Eye (tissue), 1 donor: Measurements from ENCODE around the gene TCIRG1.
"Not testable (repeated sequence)": the region's sequence is repeated elsewhere in the genome, so short reads cannot be mapped to it uniquely, and the experiment has no call there.

Experiments used
- DNase-seq: peaks from one replicate; pipeline ENCODE4 v3.0.0-alpha.2; 2015

Gene TCIRG1, protein sequence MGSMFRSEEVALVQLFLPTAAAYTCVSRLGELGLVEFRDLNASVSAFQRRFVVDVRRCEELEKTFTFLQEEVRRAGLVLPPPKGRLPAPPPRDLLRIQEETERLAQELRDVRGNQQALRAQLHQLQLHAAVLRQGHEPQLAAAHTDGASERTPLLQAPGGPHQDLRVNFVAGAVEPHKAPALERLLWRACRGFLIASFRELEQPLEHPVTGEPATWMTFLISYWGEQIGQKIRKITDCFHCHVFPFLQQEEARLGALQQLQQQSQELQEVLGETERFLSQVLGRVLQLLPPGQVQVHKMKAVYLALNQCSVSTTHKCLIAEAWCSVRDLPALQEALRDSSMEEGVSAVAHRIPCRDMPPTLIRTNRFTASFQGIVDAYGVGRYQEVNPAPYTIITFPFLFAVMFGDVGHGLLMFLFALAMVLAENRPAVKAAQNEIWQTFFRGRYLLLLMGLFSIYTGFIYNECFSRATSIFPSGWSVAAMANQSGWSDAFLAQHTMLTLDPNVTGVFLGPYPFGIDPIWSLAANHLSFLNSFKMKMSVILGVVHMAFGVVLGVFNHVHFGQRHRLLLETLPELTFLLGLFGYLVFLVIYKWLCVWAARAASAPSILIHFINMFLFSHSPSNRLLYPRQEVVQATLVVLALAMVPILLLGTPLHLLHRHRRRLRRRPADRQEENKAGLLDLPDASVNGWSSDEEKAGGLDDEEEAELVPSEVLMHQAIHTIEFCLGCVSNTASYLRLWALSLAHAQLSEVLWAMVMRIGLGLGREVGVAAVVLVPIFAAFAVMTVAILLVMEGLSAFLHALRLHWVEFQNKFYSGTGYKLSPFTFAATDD

DNA sequence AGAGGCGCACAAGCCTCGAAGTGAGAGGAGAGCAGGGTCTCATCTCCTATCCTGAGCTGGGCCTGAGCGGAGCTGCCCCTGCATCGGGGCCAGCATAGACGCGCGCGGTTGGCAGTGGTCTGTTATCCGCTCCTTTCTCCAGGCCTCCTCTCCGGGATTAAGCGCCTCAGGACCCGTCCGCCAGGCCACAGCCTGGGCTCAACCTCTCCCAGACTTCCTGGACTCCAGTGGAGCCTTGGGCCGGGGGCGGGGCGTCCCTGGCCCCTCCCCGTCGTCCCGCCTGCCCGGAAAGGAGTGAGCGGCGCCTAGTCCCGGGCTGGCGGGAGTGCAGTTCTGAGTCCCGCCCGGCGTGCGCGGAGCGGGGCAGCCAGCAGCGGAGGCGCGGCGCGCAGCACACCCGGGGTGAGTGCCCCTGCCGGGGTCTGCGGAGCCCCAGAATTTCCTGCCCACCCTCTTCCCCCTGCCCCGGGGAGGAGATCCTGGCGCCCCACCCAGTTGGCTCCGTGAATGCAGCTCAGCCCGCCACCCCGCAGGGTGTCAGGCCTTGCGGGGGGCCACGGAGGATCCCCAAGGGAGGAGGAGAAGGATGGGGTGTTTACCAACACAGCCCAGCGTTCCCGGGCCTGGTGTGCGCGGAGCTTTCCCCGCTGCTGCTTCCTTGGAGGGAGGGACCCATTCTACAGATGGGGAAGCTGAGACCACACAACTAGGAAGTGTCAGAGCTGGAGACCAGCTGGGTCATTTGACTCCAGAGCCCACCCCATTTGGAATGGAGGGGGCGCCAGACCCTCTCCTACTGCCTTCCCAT lies at the start of gene TCIRG1:
Gene TCIRG1 (plus strand): TSS at position 308 of the 808 bp plus-strand sequence. CDS start 2,247 bp downstream, outside the sequence.
- peak; percentile 63 for DNase-seq

DNA sequence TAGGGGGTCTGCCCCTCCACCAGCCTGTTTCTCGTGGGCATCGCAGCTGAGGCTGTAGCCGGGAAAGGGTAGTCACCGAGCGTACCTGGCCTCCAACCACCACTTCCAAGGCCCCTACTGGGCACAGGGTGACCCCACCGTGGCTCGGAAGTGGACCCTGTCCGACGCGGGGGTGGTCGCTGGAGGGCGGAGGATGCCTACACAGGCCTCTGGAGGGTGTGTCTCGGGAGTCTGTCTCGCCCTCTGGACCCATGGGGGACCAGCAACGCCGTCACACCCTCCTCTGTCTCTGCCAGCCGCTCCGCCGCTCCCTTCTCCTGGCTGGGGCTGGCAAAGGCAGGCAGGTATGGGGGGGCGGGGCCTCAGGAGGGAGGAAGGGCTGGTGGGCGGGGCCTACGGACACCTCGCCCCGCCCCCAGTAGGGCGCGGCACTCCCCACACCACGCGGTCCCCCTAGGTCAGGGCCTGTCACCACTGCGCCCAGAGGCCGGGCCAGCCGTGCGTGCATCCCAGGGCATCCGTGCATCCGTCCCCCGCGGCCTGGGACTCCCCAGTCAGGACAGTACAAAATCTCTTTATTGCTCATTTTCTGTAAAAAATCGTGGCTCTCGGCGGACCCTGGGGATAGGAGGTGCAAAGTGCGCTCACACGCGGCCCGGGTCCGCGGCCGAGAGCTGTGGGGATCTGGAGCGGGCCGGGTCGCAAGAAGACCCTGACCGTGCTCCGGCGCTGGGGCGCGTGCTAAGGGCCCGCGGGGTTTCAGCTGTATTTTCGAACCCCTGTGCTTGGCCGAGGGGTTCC lies 48.1 kb upstream of the TCIRG1 start:
- DNase-seq: peak; percentile 38

DNA sequence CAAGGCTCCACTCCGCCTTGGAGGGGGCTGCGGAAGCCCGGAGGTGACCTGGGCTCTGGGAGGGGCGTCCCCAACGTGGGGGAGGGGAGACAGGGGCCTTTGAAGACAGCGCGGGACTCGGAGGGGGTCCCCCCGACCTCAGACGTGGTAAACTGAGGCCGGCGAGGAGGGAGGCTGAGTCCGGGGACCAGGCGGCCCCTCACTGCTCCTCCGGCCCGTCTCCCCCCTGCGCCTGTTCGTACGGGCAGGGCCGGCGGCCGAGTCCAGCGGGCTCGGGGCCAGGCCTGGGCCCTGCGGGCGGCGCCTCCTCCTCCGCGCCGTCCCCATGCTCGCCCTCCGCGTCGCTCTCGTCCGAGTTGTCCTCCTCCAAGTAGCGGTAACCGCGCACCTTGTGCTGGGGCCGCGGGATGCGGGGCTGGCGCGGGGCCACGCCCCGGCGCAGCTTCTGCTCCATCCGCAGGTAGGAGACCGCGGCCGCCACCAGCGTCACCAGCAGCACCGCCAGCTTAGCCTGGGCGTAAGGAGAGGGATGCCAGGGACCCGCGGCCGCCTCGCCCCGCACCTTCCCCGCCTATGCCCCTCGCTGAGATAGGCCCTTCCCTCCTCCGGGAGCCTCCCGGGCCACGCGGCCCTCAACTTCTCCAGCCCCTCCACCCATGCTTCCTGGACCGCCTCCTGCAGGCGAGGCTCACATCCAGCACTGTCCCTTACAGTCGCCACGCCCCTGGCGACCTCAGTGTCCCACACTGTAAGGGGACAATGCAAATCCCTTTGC lies 47.3 kb upstream of the TCIRG1 start:
- not testable (repeated sequence) for DNase-seq

DNA sequence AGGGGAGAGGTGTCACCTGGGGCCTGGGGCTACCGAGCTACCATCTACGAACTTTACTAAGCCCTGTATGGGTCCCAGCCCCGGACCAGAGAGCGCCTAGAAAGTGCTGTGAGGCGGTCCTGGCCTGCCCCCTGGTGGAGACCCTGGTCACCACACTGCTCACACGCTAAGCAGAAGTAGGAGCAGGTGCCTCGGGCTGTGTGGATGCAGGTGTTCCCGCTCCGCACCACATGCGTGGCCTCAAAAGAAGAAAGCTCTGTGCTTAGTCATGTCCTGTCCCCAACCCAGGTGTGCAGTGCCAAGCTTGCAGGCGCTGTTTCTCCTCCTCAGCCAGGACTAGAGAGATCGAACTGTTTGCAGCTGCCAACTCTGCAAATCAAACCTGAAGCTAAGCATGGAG lies 45.0 kb upstream of the TCIRG1 start:
- not testable (repeated sequence) for DNase-seq

DNA sequence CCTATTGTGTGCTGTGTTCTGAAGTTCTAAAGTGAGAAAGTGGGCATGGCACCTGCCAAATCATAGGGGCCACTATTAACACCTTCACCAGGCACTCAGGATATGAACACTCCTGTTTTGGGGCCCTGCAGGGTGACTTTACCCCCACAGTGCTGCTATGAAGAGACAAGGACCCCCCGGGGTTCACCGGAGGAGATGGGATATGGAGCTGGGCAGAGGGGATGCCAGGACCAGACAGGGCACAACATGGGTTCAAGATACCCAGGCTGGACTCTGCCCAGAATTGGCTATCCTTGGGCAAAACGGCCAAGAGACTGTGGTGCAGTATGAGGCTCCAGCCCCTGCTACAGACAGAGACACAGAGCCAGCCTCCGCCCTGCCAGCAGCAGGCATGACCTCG lies 44.4 kb upstream of the TCIRG1 start:
- DNase-seq: not testable (repeated sequence)

DNA sequence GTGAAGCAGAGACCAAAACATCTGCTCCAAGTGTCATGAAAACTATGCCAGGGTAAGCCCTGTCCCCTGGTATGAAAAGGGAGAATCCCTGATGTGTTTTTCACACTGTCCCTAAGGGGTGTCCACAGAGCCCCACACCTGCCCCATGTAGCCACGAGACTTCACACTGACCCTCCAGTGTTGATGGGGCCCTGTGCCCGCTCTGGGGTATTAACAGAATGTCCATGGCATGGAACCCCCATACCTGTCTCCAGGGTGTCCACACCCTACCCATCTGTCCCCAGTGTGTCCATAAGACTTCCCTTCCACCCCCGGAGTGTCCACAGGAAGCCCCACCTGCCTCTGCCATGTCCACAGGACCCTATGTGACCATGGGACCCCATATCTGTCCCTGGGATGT lies 43.7 kb upstream of the TCIRG1 start:
- DNase-seq: not testable (repeated sequence)

DNA sequence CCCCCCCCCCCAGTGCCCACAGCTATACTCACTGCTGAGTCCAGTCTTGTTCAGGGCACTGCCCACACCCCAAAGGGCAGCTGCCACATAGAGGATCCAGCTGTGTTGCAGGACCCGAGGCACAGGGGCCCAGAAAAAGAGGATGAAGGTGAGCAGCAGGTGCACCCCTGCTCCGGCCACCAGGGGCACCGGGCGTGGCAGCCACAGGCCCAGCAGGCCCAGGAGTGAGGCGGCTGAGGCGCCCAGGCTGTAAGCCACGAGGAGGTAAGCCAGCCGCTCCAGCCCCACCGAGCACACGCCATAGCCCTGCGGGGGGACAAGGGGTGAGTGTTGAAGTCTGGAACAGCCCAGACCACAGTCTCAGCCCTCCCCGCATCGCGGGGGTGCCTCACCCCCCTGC lies 43.2 kb upstream of the TCIRG1 start:
- DNase-seq: not testable (repeated sequence)

DNA sequence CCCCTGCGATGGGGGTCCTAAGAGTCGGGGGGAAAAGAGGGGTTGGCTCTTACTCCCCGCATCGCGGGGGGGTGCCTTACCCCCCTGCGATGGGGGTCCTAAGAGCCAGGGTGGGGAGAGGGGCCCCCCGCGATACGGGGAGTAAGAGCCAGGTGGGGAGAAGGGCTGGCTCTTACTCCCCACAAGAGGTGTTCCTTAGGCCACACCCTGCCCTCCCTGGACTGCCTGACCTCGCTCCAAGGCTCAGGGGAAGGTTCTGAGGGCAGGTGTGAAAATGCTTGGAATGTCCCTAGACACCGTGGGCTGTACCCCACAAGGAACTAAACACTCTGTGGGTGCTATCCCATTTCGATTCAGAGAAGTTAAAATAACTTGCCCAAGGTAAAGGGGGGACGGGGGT lies 42.8 kb upstream of the TCIRG1 start:
- no peak for DNase-seq

DNA sequence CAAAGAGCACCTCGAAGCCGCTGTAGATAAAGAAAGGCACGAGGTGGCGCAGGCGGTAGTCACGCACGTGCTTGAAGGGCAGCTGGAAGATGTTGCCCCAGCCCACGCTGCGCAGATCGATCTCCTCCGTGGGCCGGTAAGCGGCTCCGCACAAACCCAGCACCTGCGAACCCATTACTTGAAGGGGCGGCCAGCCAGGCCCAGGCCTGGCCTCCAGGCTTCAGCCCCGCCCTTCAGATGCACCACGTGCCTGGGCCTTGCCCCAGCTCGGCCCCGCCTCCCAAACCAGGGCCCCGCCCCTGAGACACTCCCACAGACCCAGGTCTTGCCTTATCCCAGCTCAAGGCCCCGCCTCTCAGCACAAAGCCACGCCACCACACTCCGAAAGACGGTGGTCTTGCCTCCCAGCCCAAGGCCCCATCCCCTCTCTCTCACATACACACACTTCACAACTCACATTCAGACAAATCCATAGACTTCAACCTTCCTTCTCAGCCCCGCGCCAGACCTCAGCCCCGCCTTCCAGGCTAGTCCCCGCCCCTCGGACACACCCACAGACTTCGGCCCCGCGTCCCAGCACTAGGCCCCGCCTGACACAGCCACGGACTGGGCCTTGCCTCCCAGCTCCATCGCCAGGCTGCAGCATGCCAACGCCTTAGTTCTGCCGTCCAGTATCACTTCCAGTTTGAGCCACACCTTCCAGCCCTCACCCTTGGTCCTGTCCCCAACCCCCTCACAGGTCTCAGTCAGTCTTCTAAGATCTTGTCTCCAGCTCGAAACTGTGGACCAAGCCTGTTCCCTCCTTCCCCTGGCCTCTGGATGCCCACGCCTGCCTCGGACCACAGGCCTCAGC lies 42.0 kb upstream of the TCIRG1 start:
- no peak for DNase-seq

DNA sequence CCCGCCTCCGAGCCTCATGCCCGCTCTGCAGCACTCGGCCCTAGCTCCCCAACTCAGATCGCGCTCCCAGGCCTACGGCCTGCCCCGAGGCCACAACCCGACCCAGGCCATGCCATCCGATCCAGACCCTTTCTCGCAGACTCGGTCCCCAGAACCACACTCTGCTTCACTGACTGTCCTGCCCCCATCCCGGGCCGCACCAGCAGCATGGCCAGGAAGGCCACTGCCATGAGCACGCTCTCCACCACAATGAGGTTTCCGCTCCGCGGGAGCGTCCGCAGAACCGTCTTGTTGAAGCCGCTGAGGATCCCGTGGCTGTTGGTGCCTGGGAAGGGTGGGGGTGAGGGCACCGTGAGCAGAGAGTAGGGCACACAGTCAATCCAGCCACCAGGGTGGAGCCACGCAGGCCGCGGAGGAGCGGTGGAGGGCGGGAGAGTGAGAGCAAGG lies 41.3 kb upstream of the TCIRG1 start:
- no peak for DNase-seq

DNA sequence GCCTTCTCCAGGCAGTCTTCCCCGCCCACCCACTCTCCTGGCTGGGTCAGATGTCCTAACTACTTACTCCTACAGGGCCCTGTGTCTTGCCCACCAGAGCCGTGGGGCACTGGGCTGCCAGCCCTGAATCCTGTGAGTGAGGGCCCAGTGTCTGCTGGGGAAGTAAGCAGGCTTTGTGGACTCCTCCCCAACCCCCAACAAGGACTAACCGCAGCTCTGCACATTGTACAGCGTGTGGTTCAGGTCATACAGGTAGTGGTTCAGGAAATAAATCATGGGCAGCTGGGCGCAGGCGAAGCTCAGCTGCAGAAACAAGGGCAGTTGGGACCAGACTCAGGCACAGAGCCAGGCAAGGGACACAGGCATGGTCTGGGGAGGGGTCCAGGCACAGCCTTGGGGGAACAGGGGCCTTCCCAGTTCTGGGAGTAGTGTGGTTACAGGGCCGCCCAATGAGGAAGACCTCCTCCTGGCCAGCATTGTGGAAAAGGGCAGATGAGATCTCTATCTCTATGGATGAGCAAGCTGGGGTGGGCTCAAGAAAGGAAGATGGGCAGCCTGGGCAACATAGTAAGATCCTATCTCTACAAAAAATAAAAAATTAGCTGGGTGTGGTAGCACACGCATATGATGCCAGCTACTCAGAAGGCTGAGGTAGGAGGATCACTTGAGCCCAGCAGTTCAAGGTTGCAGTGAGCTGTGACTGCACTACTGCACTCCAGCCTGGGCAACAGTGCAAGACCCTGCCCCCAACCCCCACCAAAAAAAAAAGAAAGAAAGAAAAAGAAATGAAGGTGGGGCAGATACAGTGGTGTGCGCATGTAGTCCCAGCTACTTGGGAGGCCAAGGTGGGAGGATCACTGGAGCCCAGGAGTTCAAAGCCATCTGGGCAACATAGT lies 40.4 kb upstream of the TCIRG1 start:
- no peak for DNase-seq

DNA sequence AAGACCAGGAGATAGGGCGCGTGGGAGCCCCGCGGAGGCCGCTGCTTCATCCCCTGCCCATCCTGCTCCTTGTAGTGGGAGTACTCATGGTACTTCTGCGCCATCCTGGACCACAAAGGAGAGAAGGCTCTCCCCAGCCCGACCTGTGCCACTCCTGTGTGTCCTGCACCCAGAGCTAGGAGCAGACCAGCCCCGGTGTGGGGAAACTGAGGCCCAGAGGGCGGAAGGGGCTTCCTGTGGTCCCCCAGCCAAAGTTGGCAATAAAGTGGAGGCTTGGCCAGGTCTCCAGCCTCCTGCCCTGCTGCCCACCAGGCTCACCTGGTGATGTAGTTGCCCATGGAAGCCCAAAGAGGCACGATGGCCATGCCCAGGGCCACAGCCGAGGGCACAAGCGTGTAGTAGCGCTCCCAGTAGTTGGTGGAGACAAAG lies 39.6 kb upstream of the TCIRG1 start:
- DNase-seq: no peak

DNA sequence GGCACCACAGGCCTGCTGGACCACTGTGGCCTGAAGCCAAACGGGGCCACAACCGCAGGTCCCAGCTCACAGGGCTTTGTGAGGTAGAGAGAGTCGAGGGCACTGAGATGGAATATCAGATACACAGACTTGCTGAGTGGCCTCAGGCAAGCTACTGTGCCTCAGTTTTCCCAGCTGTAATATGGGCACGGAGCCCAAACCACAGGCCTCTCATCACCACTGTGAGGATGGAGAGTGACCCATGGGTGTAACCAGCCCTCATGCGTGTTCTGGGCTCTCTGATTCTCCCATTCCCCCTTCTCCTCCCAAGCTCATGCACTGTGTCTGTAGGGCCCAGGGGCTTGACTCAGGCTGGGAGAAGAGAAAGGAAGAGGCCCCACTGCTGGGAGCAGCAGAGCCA lies 39.1 kb upstream of the TCIRG1 start:
- no peak for DNase-seq

DNA sequence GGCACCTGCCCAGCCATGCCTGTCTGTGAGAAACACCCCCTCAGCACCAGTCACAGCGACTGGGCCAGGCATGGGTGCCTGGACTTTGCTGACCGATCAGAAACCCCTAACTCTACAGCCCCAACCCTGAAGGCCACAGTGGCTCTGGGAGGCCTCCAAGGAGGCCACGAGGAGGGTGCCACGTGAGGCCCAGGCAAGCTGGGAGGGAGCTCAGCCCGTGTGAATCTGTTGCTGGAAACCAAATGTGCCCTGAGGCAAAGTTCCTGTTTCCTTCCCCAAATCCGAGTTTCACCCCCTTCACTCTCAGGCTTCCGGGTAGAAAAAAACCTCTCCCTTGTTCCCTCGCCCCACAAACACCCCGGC lies 36.3 kb upstream of the TCIRG1 start:
- DNase-seq: no peak

DNA sequence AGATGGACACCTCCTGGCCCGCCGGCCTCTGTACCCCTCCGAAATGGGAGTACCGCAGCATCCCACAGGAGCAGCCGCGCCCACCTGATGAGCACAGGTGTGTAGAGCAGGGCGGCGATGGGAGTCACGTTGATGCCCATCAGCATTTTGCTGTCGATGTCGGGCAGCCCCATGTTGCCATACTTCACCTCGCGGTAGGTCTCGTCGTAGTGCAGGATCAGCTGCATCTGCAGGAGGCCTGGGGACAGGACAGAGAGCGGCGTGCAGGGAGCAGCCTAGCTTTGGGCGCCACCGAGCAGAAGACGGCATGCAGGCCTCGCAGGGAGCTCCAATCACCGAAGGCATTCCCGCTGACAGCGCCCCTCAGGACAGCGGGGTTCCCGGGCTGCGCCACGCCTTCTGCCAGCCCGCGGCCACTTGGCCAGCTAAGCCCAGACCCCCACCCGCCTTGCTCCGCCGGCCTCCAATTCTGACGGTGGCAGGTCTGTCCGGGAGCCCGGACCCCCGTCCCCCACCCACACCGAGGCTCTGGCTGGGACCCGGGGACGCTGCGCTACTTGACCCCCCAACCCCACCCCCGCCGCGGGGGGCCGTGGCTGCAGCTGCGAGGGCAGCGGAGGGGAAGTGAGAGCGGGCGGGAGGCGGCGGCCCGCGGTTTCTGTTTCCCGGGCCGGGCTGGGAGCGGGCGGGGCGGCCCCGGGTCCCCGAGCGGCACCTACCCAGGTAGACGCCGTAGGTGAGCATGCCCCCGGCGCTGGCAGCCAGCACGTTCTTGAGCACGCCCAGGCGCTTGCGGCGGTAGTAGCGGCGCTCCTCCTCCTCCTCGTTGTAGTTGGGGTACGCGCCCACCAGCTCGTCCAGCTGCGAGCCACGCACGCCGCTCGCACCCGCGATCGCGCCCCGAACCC lies 35.6 kb upstream of the TCIRG1 start:
- DNase-seq: peak; percentile 53

DNA sequence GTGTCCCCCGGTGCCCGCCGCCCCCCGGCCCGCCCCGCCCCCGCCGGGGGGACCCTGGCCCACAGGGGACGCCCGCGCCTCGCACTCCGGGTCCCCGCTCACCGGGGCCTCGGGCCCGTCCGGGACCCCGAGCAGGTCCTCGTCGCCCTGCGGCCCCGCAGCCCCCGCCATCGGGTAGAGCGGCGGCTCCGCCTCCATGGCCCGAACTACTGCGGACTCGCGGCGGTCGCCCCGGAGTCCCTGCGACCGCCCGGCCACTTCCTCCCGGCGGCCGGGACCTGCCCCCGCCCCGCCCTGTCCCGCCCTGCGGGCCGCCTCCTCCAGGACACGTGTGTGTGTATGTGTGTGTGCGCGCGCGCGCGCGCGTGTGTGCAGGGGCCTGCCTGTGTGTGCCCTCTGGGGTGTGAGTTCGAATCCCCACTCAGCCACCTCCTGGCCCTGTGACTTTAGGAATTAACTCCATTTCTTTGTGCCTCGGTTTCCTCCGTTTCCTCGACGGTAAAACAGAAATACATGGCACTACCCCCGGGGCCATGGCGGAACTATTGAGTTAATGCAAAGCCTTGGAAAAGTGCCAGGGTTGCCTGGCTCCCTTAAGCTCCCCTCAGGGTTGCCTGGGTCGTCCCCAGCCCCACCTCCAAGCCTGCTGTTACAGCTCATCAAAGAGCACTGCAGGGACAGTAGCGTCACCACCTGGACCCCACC lies 34.8 kb upstream of the TCIRG1 start, which contains the start of gene UNC93B1:
Gene UNC93B1 (minus strand): TSS at position 252 of the 705 bp plus-strand sequence. CDS start 54 bp downstream, at position 198.
- peak; percentile 63 for DNase-seq
